Parathyroid adenoma (tissue), 2 donors: ENCODE data around the gene TFB1M.
"Not testable (repeated sequence)": the region's sequence is repeated elsewhere in the genome, so short reads cannot be mapped to it uniquely, and the experiment has no call there.

Source experiments
- H2AFZ ChIP-seq: fragments of 300-600 bp; sonication (generic); one replicate; pipeline ENCODE4 v1.7.0; 2017; ENCODE audit warnings: antibody characterized with exemption, mild to moderate bottlenecking
- H3K27ac ChIP-seq: fragments of 300-600 bp; sonication (generic); one replicate; pipeline ENCODE4 v1.7.0; 2017
- H3K27me3 ChIP-seq: fragments of 300-600 bp; sonication (generic); one replicate; pipeline ENCODE4 v1.7.0; 2017; ENCODE audit warnings: low read length; ENCODE audit not compliant: control insufficient read depth, insufficient read depth
- H3K36me3 ChIP-seq: fragments of 300-600 bp; sonication (generic); one replicate; pipeline ENCODE4 v1.7.0; 2017; ENCODE audit warnings: low read length; ENCODE audit not compliant: control insufficient read depth, insufficient read depth
- H3K4me1 ChIP-seq: fragments of 300-600 bp; sonication (generic); one replicate; pipeline ENCODE4 v1.7.0; 2017; ENCODE audit warnings: control low read depth
- H3K4me2 ChIP-seq: fragments of 300-600 bp; sonication (generic); one replicate; pipeline ENCODE4 v1.7.0; 2017; ENCODE audit warnings: low read length
- H3K4me3 ChIP-seq: fragments of 300-600 bp; sonication (generic); one replicate; pipeline ENCODE4 v1.7.0; 2017; ENCODE audit warnings: low read depth, low read length
- H3K79me2 ChIP-seq: fragments of 300-600 bp; sonication (generic); one replicate; pipeline ENCODE4 v1.7.0; 2017; ENCODE audit warnings: control low read depth
- H3K9ac ChIP-seq: fragments of 300-600 bp; sonication (generic); one replicate; pipeline ENCODE4 v1.7.0; 2017; ENCODE audit warnings: mild to moderate bottlenecking
- H3K9me3 ChIP-seq: fragments of 300-600 bp; sonication (generic); one replicate; pipeline ENCODE4 v1.7.0; 2017; ENCODE audit warnings: low read length; ENCODE audit not compliant: control insufficient read depth
- TF ChIP-seq, protein P1 (sequence below): fragments of 300-600 bp; sonication (generic); IDR thresholded peaks from one replicate; pipeline ENCODE4 v1.7.0; 2017; ENCODE audit warnings: antibody characterized with exemption, mild to moderate bottlenecking
- donor health status: primary hyperparathyroidism.

TFB1M gene

GRCh38 chr6:155234167-155234566 lies 80.1 kb downstream of the TFB1M start:
- H3K36me3 ChIP-seq = no peaks in the 10 kb centered on the region
- H3K79me2 ChIP-seq = no peaks in the 10 kb centered on the region
- no peaks in the 10 kb centered on the region for H3K27me3 ChIP-seq
- no peak overlapping the region for H2AFZ ChIP-seq
- no peak overlapping the region for H3K9ac ChIP-seq
- no peak overlapping the region for H3K27ac ChIP-seq
- H3K9me3 ChIP-seq = no peaks in the 10 kb centered on the region
- H3K4me3 ChIP-seq = no peak overlapping the region
- no peaks in the 10 kb centered on the region for H3K4me1 ChIP-seq
- TF ChIP-seq, protein P1, sequence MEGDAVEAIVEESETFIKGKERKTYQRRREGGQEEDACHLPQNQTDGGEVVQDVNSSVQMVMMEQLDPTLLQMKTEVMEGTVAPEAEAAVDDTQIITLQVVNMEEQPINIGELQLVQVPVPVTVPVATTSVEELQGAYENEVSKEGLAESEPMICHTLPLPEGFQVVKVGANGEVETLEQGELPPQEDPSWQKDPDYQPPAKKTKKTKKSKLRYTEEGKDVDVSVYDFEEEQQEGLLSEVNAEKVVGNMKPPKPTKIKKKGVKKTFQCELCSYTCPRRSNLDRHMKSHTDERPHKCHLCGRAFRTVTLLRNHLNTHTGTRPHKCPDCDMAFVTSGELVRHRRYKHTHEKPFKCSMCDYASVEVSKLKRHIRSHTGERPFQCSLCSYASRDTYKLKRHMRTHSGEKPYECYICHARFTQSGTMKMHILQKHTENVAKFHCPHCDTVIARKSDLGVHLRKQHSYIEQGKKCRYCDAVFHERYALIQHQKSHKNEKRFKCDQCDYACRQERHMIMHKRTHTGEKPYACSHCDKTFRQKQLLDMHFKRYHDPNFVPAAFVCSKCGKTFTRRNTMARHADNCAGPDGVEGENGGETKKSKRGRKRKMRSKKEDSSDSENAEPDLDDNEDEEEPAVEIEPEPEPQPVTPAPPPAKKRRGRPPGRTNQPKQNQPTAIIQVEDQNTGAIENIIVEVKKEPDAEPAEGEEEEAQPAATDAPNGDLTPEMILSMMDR = no peak
- H3K4me2 ChIP-seq = no peak overlapping the region

GRCh38 chr6:155232848-155233247 lies 81.4 kb downstream of the TFB1M start:
- Histone ChIP-seq H3K4me1 (no peaks in the 10 kb centered on the region), H3K4me2 (no peak overlapping the region), H3K27ac (no peak overlapping the region), H3K9me3 (no peaks in the 10 kb centered on the region), H3K79me2 (no peaks in the 10 kb centered on the region), H3K36me3 (no peaks in the 10 kb centered on the region), H3K4me3 (no peak overlapping the region), H3K9ac (no peak overlapping the region), H2AFZ (no peak overlapping the region), H3K27me3 (no peaks in the 10 kb centered on the region)
- TF ChIP-seq, protein P1 = no peak

- H3K79me2 ChIP-seq, H3K27me3 ChIP-seq, H3K9me3 ChIP-seq, H3K4me2 ChIP-seq, H3K4me3 ChIP-seq, H3K27ac ChIP-seq, H3K9ac ChIP-seq, H3K36me3 ChIP-seq, H2AFZ ChIP-seq, H3K4me1 ChIP-seq: not testable (repeated sequence)
Measured at GRCh38 chr6:155230975-155231374, 83.3 kb downstream of the TFB1M start.

DNA sequence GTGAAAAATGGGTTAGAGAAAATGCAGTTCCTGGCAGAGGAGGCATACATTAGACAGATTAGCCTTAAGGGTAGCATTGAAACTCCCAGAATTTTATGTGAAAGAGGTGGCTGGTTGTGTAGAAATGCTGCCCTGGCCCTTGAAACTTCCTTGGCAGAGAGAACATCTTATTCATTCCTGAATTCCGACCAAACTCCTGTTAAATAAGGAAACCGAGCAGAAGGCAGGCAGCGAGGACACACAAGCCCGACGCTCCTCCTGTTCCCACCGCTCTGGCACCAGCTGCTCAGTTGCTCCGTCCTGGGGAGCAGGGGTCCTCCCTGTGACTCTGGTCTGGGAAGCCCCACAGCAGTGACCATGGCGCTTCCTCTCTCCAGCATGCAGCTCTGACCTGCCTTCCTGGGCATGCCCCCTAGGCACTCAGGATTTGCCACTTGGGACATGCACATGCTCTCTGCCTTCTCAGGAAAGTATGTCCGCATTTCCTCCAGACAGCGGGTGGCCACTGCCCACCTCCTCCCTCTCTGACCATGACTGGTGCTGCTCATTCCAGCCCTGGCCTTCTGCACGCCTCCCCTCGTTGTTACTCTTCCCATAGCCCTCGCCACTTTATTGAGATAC lies 85.6 kb downstream of the TFB1M start:
- Histone ChIP-seq H3K4me1 (no peaks in the 10 kb centered on the region), H3K27me3 (no peaks in the 10 kb centered on the region), H3K27ac (no peak overlapping the region), H3K9ac (no peak overlapping the region), H3K4me2 (no peak overlapping the region), H2AFZ (no peak overlapping the region), H3K36me3 (no peaks in the 10 kb centered on the region), H3K9me3 (no peaks in the 10 kb centered on the region), H3K79me2 (no peaks in the 10 kb centered on the region), H3K4me3 (no peak overlapping the region)
- TF ChIP-seq, protein P1 = no peak

DNA sequence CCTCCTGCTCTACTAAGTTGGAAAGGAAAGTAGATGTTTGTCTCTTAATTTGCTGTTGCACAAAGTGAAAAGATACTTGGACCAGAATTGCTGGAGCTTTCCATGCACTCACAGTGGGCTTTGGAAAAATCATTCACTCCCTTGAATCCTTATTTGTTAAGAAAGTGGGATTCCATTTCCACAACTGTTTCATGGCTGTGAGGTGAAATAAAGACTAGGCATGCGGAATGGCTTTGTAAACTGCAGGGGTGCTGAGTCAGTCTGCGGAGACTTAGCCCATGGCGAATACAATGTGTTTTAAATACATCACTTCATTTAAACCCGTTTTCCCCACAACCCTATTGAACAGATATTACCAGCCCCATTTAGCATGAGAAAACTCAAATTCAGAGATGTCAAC lies 87.2 kb downstream of the TFB1M start:
- no peaks in the 10 kb centered on the region for H3K79me2 ChIP-seq
- no peak overlapping the region for H3K4me3 ChIP-seq
- H3K27ac ChIP-seq = no peak overlapping the region
- no peaks in the 10 kb centered on the region for H3K36me3 ChIP-seq
- no peaks in the 10 kb centered on the region for H3K27me3 ChIP-seq
- TF ChIP-seq, protein P1 = no peak
- H3K4me1 ChIP-seq = no peaks in the 10 kb centered on the region
- no peak overlapping the region for H3K9ac ChIP-seq
- H3K4me2 ChIP-seq = no peak overlapping the region
- H3K9me3 ChIP-seq = no peaks in the 10 kb centered on the region
- no peak overlapping the region for H2AFZ ChIP-seq
